IPS-18c (cell line): ENCODE data around the gene ADIPOR1.
A peak's percentile ranks its signal among the peaks of the same experiment; 100 is the strongest.
"Not testable (repeated sequence)": the region's sequence is repeated elsewhere in the genome, so short reads cannot be mapped to it uniquely, and the experiment has no call there.

ENCODE experiments used
- H3K4me3 ChIP-seq: 2 replicates; pipeline ENCODE4 v1.7.0; 2013; ENCODE audit warnings: low read depth, mild to moderate bottlenecking, low read length, moderate library complexity; ENCODE audit not compliant: insufficient read depth
- H3K9me3 ChIP-seq: one replicate; pipeline ENCODE4 v1.6.1; 2013; ENCODE audit warnings: mild to moderate bottlenecking, low read length, moderate library complexity; ENCODE audit not compliant: control insufficient read depth, insufficient read depth

Gene ADIPOR1

GRCh38 chr1:202952099-202952498 lies 6.0 kb downstream of the ADIPOR1 start:
- no peak overlapping the region for H3K4me3 ChIP-seq

GRCh38 chr1:202951437-202951836 lies 6.7 kb downstream of the ADIPOR1 start:
- Histone ChIP-seq H3K4me3 (no peak overlapping the region), H3K9me3 (no peaks in the 10 kb centered on the region)

More at GRCh38 chr1:202952099-202952498, 6.0 kb downstream of the ADIPOR1 start:
- no peaks in the 10 kb centered on the region for H3K9me3 ChIP-seq

- no peaks in the 10 kb centered on the region for H3K9me3 ChIP-seq
- no peak overlapping the region for H3K4me3 ChIP-seq
These were observed 12.6 kb downstream of the ADIPOR1 start for GRCh38 chr1:202945483-202945882.

GRCh38 chr1:202944438-202944921 lies 13.6 kb downstream of the ADIPOR1 start:
- Histone ChIP-seq H3K4me3 (no peak overlapping the region), H3K9me3 (no peaks in the 10 kb centered on the region)

GRCh38 chr1:202942426-202942825 lies 15.7 kb downstream of the ADIPOR1 start:
- Histone ChIP-seq H3K9me3 (no peaks in the 10 kb centered on the region), H3K4me3 (no peak overlapping the region)

GRCh38 chr1:202941372-202941771 lies 16.7 kb downstream of the ADIPOR1 start:
- Histone ChIP-seq H3K9me3 (no peaks in the 10 kb centered on the region), H3K4me3 (no peak overlapping the region)

- H3K4me3 ChIP-seq = no peak overlapping the region
- H3K9me3 ChIP-seq = no peaks in the 10 kb centered on the region
These were observed 17.6 kb downstream of the ADIPOR1 start for GRCh38 chr1:202940561-202940960.

GRCh38 chr1:202938287-202938925 lies 19.7 kb downstream of the ADIPOR1 start:
- no peaks in the 10 kb centered on the region for H3K9me3 ChIP-seq
- H3K4me3 ChIP-seq = no peak overlapping the region

GRCh38 chr1:202936409-202936808 lies 21.7 kb downstream of the ADIPOR1 start:
- not testable (repeated sequence) for H3K4me3 ChIP-seq, H3K9me3 ChIP-seq

- Histone ChIP-seq H3K4me3 (no peak overlapping the region), H3K9me3 (no peaks in the 10 kb centered on the region)
These were observed 22.3 kb downstream of the ADIPOR1 start for GRCh38 chr1:202935844-202936243.

GRCh38 chr1:202934755-202935154 lies 23.4 kb downstream of the ADIPOR1 start:
- H3K9me3 ChIP-seq = no peaks in the 10 kb centered on the region
- H3K4me3 ChIP-seq = no peak overlapping the region

GRCh38 chr1:202932476-202932875 lies 25.6 kb downstream of the ADIPOR1 start:
- Histone ChIP-seq H3K9me3 (no peaks in the 10 kb centered on the region), H3K4me3 (no peak overlapping the region)

GRCh38 chr1:202926581-202927491 lies 31.3 kb downstream of the ADIPOR1 start, which contains the start of gene KLHL12:
KLHL12 (minus strand) TSS chr1:202927234; CDS start chr1:202925162, 2,072 bp downstream.
- no peaks in the 10 kb centered on the region for H3K9me3 ChIP-seq
- peak within 1 kb of the TSS; percentile 91 for H3K4me3 ChIP-seq

- Histone ChIP-seq H3K4me3 (no peak overlapping the region), H3K9me3 (no peaks in the 10 kb centered on the region)
These were observed 34.6 kb downstream of the ADIPOR1 start for GRCh38 chr1:202923533-202923932.

- Histone ChIP-seq H3K4me3 (no peak overlapping the region), H3K9me3 (no peaks in the 10 kb centered on the region)
These were observed 38.5 kb downstream of the ADIPOR1 start for GRCh38 chr1:202919615-202920014.

- H3K4me3 ChIP-seq = no peak overlapping the region
- H3K9me3 ChIP-seq = no peaks in the 10 kb centered on the region
These were observed 43.0 kb downstream of the ADIPOR1 start for GRCh38 chr1:202915146-202915545.

GRCh38 chr1:202912476-202912875 lies 45.6 kb downstream of the ADIPOR1 start:
- H3K9me3 ChIP-seq, H3K4me3 ChIP-seq: not testable (repeated sequence)

- H3K9me3 ChIP-seq = no peaks in the 10 kb centered on the region
- no peak overlapping the region for H3K4me3 ChIP-seq
These were observed 48.6 kb downstream of the ADIPOR1 start for GRCh38 chr1:202909494-202909893.
